HG03280 (cell line): ENCODE measurements around the gene SGPL1.
"Not testable (repeated sequence)": the region's sequence is repeated elsewhere in the genome, so short reads cannot be mapped to it uniquely, and the experiment has no call there.

Experiments used
- ATAC-seq: cut with Tn5 transposase; IDR thresholded peaks from one replicate; pipeline ENCODE4 v1.9.1; 2021; ENCODE audit warnings: mild to moderate bottlenecking, moderate library complexity; ENCODE audit not compliant: unreplicated experiment

The SGPL1 gene

DNA sequence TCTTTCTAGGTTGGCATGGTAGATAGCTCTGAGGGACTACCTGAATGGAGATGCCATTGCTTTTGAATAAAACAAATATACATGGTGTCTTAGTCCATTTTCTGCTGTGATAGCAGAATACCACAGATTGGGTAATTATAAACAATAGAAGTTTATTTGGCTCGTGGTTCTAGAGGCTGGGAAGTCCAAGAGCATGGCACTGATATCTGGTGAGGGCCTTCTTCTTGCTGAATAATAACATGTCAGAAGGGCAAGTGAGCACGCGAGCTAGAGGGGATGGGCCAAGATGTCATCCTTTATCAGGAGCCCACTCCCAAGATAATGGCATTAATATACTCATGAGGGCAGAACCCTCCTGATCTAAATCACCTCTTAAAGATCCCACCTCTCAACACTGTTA, 21.9 kb downstream of the SGPL1 start:
- ATAC-seq, result no peak

DNA sequence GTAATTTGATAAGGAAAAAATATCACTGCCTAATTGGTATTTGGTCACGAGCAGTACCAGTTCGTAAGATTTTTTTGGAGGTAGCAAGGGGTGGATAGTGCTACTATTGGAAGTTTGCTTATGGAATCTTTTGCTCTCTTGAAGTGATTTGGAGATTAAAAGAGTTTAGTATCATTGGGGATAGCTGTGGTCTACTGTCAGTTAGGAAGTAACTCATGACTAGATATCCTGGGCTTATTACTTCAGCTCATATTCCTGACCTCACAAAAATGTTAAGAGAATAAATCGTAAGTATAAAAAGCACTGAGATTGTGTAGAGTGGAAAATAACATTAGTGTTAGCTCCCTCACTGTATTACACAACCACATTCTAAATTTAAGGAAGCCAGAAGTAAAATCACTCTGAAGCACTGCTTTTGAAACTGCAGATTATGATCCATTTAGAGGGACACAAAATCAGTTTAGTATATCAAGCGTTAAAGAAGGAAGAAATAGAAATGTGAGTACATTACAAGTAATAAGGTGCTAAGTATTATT, 22.6 kb downstream of the SGPL1 start:
- ATAC-seq, result no peak

- no peak for ATAC-seq
Measured at GRCh38 chr10:70840836-70841235, 25.1 kb downstream of the SGPL1 start.

DNA sequence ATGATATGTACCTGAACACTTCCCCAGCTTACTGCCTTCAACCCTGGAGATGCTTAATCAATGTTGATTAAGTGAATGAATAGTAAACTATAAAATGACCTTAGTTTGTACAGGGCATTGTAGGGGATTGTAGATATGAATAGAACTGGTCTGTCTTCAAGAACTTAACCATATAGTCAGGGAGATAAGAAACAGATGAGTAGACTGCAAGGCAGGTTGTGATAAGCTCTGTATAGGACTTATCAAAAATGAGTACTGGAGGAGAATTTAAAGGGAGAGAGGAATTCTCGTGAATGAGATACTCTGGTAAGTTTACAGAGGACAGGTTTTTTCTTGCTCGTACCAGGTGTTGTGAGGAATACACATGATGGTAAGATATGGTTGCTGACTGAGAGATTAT, 27.6 kb downstream of the SGPL1 start:
- ATAC-seq, result no peak

DNA sequence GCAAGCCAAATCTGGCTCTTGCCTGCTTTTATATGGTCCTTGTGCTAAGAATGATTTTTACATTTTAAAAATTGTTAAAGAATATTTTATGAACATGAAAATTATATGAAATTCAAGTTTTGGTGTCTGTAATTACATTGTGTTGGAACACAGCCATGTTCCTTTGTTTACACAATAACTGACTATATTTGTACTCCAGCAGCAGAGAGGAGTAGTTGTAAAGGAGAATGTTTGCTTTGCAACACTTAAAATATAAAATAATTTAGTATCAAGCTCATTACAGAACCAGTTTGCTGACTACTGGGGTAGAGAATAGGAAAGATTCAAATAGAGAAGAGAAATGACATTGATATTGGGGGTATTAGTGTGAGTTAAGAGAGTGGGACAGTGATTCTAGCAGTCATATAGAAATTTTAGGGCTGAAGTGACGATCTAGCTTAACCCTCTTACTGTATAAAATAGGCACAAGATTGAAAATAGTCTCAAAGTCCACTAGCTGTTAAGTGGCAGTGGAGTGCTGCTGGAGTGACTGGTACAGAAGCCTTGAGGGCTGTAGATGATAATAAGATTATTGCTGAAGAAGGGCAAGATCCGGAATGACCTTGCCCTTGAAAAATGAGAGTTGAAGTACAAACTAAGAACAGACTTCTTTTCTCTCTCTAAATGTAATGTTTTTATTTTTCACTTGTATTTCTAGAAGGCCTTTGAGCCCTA, 28.2 kb downstream of the SGPL1 start:
- no peak for ATAC-seq

DNA sequence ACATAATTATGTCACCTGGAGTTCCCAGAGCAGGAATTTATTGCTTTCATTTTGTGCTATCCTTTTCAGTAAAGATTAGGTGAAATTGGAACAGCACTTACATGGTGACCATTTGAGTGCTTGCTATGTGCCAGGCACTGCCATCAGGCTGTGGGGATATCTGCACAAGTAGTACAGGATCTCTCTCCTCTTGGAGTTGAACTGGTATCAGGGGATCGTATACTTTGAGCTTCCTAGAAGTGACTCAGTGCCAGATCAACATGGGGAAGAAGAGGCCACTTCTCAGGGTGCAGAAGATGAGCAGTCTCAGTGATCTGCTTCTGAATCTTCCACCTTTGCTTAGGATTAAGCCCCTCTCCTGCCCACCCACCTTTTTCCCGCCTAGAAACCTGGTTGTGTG, 29.5 kb downstream of the SGPL1 start:
- no peak for ATAC-seq

DNA sequence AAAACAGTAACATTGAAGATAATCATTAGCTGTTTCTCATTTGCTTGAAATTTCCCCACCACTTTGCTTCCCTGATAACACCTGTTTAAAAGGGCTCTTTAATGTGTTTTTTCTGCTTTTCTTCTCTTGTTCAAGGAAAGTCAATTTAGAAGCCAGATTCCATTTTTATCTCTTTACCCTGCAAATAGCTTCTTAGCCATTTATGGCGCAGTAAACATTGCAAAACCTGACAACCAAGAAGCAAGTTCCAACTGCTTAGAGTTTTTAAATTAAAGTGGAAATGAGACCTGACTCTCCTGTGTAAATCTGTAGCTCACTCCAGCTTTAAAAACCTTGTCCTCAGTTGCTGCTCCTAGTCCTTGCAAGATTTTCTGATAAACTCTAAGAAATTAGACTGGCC, 30.1 kb downstream of the SGPL1 start:
- no peak for ATAC-seq

DNA sequence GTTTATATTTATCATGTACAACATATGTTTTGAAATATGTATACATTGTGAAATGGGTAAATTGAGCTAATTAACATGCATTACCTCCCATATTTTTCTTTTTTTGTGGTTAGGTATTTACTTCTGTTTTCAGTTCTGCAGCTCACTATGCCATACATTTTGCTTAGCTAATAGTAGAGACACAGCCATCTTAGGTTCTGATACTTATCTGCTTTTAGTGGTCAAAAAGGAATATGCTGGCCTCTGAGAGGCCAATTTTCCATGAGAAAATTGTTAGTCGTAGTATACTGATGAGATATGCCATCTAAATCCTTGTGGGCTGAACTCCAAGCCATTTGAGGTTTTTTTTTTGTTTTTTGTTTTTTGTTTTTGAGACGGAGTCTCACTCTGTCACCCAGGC, 31.0 kb downstream of the SGPL1 start:
- no peak for ATAC-seq

- ATAC-seq, result no peak
Measured at GRCh38 chr10:70847659-70848360, 32.1 kb downstream of the SGPL1 start.

GRCh38 chr10:70849582-70850016, 33.9 kb downstream of the SGPL1 start:
- no peak for ATAC-seq

- no peak for ATAC-seq
Measured at GRCh38 chr10:70850097-70850496, 34.3 kb downstream of the SGPL1 start.

DNA sequence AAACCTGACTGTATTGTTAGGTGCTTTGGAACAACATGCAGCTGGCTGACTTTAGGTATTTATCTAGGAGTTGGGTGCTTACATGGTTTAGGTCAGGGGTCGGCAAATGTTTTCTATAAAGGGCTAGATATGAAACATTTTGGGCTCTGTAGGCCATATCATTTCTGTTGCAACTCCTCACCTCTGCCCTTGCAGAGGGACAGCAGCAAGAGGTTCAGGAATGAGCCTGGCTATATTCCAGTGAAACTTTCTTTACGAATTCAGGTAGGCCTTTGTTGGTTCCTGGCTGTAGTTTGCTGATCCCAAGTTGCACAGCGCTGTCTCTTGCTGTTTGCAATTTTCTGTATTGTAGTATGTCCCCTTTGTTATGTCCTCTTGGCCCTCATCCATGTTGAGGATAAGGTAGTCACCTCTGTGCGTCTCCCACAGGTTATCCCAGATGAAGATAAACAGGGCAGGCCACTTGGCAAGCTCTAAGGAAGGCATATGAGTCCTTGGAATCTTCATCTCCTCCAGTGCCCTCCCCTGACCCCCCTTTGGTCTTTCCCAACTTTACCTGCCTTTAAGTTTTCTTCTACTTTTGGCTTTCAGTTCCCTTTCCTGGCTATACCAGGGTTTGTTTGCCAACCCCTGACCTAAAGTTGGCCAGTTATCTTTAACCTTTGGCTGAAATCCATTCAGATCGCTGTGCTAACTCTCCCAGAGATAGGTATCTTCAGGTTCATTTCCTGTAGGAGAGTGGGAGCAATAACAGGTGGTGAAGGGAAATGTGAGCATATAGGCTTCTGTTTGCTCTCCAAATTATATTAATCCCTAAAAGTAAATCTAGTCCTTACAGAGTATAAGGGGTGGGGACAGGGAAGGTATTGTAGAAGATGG, 36.1 kb downstream of the SGPL1 start:
- no peak for ATAC-seq

DNA sequence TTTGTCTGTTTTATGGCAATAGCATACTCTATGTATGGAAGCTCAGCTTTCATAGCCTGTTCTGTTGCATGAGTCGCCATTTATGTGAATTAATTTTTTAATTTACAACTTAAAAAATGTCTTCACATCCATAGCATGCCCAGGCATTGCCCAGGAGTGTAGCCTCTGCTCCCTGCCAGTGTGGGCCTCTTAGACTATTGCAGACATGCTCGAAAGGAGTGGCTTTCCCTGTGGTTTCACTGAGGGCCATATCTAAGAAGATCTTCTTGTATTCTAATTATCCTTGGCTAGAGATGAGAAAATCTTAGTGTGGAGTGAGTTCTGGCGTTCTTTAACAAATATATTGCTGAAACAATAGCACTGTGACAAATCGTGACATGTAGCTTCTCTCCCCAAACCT, 37.3 kb downstream of the SGPL1 start:
- no peak for ATAC-seq

DNA sequence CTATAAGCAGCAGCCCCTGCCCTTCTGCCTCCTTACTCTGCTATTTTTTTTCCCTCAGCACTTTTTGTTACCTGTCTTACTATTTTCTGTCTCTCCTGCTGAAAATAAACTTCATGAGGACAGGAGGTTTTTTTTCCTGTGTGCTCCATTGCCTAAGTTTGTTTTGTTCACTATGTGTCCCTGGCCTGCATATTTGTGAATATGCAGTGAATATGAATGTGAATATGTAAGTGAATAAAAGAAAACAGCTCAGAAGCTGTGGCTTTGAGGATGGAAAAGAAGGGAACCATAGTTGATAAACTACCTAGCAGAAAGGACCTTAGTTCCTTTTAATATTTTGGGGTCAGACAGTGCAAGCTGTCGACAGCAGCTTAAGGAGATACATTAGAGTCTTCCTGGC, 37.7 kb downstream of the SGPL1 start:
- no peak for ATAC-seq

DNA sequence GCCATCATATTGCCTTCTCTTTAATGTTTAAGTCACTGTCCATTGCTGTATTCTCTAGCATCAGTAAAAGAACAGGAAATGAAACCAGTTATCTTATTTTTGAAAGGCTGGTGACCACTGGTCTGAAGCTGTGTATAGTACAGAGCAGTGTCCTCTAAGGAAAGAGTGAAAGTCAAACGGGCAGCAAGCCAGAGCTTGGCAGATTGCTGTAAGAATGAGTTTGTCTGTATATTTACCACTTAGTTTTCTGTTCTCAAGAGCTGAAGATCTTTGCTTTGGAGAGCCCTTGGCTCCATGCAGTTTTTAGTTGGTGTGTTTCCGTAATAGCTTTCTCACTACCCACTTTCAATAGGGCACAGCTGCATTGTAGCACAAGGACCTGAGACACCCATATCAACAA, 40.7 kb downstream of the SGPL1 start:
- no peak for ATAC-seq

DNA sequence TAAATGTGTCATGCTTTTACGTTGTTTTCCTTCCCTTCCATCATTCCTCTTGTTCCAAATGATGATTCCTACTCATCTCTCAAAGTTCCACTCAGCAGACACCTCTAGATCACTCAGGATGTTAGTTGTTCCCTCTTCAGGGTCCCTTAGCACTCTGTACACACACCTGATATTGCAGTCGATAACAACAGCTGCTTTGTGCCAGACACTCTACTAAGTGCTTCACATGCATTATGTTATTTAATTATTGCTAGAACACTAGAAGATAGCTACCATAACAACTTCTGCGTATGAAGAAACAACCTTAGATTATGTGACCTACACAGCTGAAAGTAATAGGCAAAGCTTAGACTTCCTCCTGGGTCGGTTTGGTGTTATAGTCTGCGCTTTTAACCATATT, 43.0 kb downstream of the SGPL1 start:
- ATAC-seq, result no peak

DNA sequence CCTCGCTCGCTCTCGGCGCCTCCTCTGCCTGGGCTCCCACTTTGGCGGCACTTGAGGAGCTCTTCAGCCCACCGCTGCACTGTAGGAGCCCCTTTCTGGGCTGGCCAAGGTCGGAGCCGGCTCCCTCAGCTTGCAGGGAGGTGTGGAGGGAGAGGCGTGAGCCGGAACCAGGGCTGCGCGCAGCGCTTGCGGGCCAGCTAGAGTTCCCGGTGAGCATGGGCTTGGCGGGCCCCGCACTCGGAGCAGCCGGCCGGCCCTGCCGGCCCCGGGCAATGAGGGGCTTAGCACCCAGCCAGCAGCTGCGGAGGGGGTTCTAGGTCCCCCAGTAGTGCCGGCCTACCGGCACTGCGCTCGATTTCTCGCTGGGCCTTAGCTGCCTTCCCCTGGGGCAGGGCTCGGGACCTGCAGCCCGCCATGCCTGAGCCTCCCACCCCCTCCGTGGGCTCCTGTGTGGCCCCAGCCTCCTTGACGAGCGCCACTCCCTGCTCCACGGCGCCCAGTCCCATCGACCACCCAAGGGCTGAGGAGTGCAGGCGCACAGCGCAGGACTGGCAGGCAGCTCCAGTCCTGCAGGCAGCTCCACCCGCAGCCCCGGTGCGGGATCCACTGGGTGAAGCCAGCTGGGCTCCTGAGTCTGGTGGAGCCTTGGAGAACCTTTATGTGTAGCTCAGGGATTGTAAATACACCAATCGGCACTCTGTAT, 45.9 kb downstream of the SGPL1 start:
- not testable (repeated sequence) for ATAC-seq

DNA sequence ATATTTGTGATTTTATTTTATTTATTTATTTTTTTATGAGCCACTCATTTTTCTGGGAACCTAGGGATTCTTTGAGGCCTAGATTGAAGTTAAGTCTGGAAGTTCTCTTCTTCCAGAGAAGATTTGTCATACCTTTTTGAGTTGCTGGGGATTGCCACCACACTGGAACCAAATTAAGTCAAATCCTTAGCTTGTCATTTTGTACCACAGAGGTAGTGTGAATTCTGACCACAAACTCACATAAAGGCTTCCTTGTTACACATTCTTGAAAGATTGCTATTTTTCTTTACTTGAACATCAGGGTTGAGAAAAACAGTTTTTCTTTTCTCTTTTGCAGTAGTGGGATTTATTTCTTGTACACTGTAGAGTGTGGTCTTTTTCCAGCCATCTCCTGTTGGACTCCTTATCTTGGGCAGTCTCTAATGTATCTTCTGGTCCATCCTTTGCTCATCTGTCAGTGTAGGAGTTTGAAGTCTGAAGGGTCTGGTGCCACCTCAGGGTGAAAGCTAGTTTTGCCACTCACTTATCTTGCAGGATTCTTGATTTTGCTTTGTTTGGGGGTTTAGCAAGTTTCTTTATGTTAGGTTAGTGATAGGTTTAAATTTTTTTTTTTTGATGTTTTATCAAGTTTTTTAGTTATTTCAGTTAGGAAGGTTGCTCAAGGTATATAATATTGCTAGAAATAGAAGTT, 47.9 kb downstream of the SGPL1 start:
- ATAC-seq, result no peak

GRCh38 chr10:70864935-70865334, 49.2 kb downstream of the SGPL1 start:
- ATAC-seq, result no peak

DNA sequence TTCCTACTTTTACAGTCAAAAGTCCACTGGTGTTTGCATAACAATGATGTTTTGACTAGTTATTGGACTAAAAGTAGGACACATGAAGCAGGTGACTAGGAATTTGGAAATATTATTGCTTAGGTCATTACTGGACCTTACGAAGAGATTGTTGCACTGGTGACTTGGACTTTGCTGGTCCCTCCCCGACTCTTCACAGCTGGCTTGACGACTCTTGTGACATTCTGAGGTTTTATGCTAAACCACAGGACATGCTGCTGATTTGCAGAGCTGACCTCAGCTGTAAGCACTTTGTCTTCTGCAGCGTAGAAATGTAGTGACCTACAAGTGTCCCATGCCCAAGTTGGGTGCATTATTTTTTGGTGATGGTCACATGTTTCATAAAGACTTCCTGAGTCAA, 50.7 kb downstream of the SGPL1 start:
- ATAC-seq, result no peak
